IPS DF 4.7 (cell line): ENCODE measurements around the gene ZBP1.

Experiments used
- DNase-seq: peaks from one replicate; pipeline ENCODE4 v3.0.0-alpha.2; 2013; ENCODE audit warnings: low spot score; ENCODE audit errors: extremely low read depth

ZBP1 gene

GRCh38 chr20:57574954-57575353 is 45.3 kb downstream of the ZBP1 start:
- no peak for DNase-seq

GRCh38 chr20:57573894-57574293 is 46.3 kb downstream of the ZBP1 start:
- no peak for DNase-seq

GRCh38 chr20:57573242-57573641 is 47.0 kb downstream of the ZBP1 start:
- DNase-seq: no peak

- no peak for DNase-seq
Measured at GRCh38 chr20:57571782-57572416, 48.3 kb downstream of the ZBP1 start.

- no peak for DNase-seq
Measured at GRCh38 chr20:57570920-57571319, 49.3 kb downstream of the ZBP1 start.

- no peak for DNase-seq
Measured at GRCh38 chr20:57570145-57570850, 49.9 kb downstream of the ZBP1 start.

GRCh38 chr20:57568960-57569359 is 51.3 kb downstream of the ZBP1 start:
- no peak for DNase-seq

GRCh38 chr20:57568088-57568896 is 51.9 kb downstream of the ZBP1 start:
- no peak for DNase-seq

GRCh38 chr20:57567471-57568079 is 52.7 kb downstream of the ZBP1 start:
- no peak for DNase-seq

GRCh38 chr20:57566803-57567459 is 53.3 kb downstream of the ZBP1 start:
- DNase-seq: no peak

GRCh38 chr20:57566399-57566798 is 53.8 kb downstream of the ZBP1 start:
- DNase-seq: no peak

GRCh38 chr20:57564951-57565642 is 55.1 kb downstream of the ZBP1 start:
- DNase-seq: no peak

GRCh38 chr20:57564180-57564802 is 55.9 kb downstream of the ZBP1 start:
- no peak for DNase-seq

- DNase-seq: no peak
Measured at GRCh38 chr20:57563522-57563921, 56.7 kb downstream of the ZBP1 start.

GRCh38 chr20:57562541-57563465 is 57.4 kb downstream of the ZBP1 start:
- no peak for DNase-seq

- no peak for DNase-seq
Measured at GRCh38 chr20:57561356-57562279, 58.6 kb downstream of the ZBP1 start.

GRCh38 chr20:57560554-57561355 is 59.5 kb downstream of the ZBP1 start, which contains the start of gene PCK1:
PCK1 (plus strand) TSS chr20:57561110; CDS start chr20:57561412, 302 bp downstream.
- DNase-seq: no peak
